K562 (cell line): ENCODE results near the gene PLXNA3. TPM values are rescaled to one million over a fixed set of nuclear protein-coding genes. Genes with fewer than 3 reads are reported as not detected.

Experiments used
- ATAC-seq: fragments of 200-7000 bp; cut with Tn5 transposase; 3 replicates; pipeline ENCODE4 v1.9.1; 2020; ENCODE audit warnings: moderate library complexity
- BruUV-seq: library from RNA; stranded (reverse); fragments of 400-500 nt; replicated peaks from 2 replicates; lab custom pipeline; 2021; lab: Mats Ljungman, UMichigan
- CTCF ChIA-PET: fragments of 300-600 bp; formaldehyde crosslinking; extraction: SDS; loops from one replicate; lab custom pipeline; 2021; ENCODE audit warnings: low intra/inter-chr PET ratio; lab: Yijun Ruan, JAX
- POLR2A ChIA-PET: fragments of 300-600, 350-650 bp; sonication (Branson Sonifier 250); formaldehyde crosslinking; extraction: SDS; loops from one replicate; lab custom pipeline; 2021; ENCODE audit warnings: antibody characterized with exemption, inconsistent platforms; lab: Yijun Ruan, JAX
- DNase-seq, 4 experiments: peaks; one replicate each; pipeline versions ENCODE4 v3.0.0 to v3.0.0-alpha.2; 2011 to 2018; ENCODE audit warnings: low spot score in 3 of 4, mixed read lengths in 3 of 4; ENCODE audit errors: extremely low read depth in 1 of 4
- FAIRE-seq: peaks from 2 replicates; lab custom pipeline; 2011; peaks lifted over from hg19 to GRCh38; lab: Jason Lieb, UNC
- H2AFZ ChIP-seq: 2 replicates; pipeline ENCODE4 v1.6.0; 2011; ENCODE audit warnings: low read depth, low read length, control low read depth, inconsistent platforms
- H3K27ac ChIP-seq: fragments of 200-600 bp; 3 replicates; pipeline ENCODE4 v1.8.0; 2011; ENCODE audit warnings: low read depth, mild to moderate bottlenecking, control low read depth, inconsistent platforms, low read length, moderate library complexity, mixed read lengths; ENCODE audit errors: extremely low read depth
- H3K27me3 ChIP-seq, 2 experiments: fragments of 300-600 bp in 1 of 2; 2 replicates in 1 of 2; 3 replicates in 1 of 2; pipeline versions ENCODE4 v1.6.0 to v1.8.0; 2011; ENCODE audit warnings: inconsistent platforms in 2 of 2, low read length in 2 of 2, mild to moderate bottlenecking in 1 of 2, mixed read lengths in 1 of 2, moderate library complexity in 1 of 2; ENCODE audit not compliant: control insufficient read depth in 2 of 2, insufficient read depth in 2 of 2
- H3K36me3 ChIP-seq: fragments of 300-600 bp; 3 replicates; pipeline ENCODE4 v1.8.0; 2011; ENCODE audit warnings: mild to moderate bottlenecking, low read length, inconsistent platforms; ENCODE audit not compliant: control insufficient read depth, insufficient read depth
- H3K4me1 ChIP-seq, 2 experiments: fragments of 200-600 bp in 1 of 2; replicated peaks in 1 of 2; 2 replicates in 1 of 2; 3 replicates in 1 of 2; pipeline versions ENCODE4 v1.5.1 to v1.8.0; 2011; ENCODE audit warnings: inconsistent platforms in 2 of 2, low read length in 2 of 2, mild to moderate bottlenecking in 1 of 2, mixed read lengths in 1 of 2, moderate library complexity in 1 of 2; ENCODE audit not compliant: control insufficient read depth in 2 of 2, insufficient read depth in 2 of 2
- H3K4me2 ChIP-seq: 2 replicates; pipeline ENCODE4 v1.6.1; 2011; ENCODE audit warnings: low read length, control low read depth, inconsistent platforms, mixed read lengths; ENCODE audit not compliant: insufficient read depth
- H3K4me3 ChIP-seq: fragments of 200-600 bp; sonication (generic), shearing (Covaris generic); 2 replicates; pipeline ENCODE4 v1.5.1; 2016; ENCODE audit warnings: control low read depth, inconsistent platforms
- H3K79me2 ChIP-seq: fragments of 200-600 bp; 3 replicates; pipeline ENCODE4 v1.8.0; 2011; ENCODE audit warnings: low read length, inconsistent platforms; ENCODE audit not compliant: control insufficient read depth, insufficient read depth
- H3K9ac ChIP-seq, 2 experiments: 2 replicates each; pipeline versions ENCODE4 v1.6.0 to v1.6.1; 2011; ENCODE audit warnings: low read depth in 2 of 2, low read length in 2 of 2, control low read depth in 1 of 2, inconsistent platforms in 1 of 2, mild to moderate bottlenecking in 1 of 2, mixed read lengths in 1 of 2; ENCODE audit not compliant: insufficient read depth in 1 of 2
- H3K9me1 ChIP-seq: one replicate; pipeline ENCODE4 v1.6.0; 2011; ENCODE audit warnings: inconsistent platforms, mild to moderate bottlenecking, low read length, moderate library complexity; ENCODE audit not compliant: control insufficient read depth, insufficient read depth
- H3K9me3 ChIP-seq: replicated peaks from 2 replicates; pipeline ENCODE4 v1.5.1; 2011; ENCODE audit warnings: low read depth, low read length, inconsistent platforms; ENCODE audit not compliant: control insufficient read depth, insufficient read depth
- H4K20me1 ChIP-seq: replicated peaks from 2 replicates; pipeline ENCODE4 v1.6.1; 2011; ENCODE audit warnings: low read length, inconsistent platforms, mixed read lengths; ENCODE audit not compliant: control insufficient read depth, insufficient read depth
- BRD9 ChIP-seq: fragments of 450-650 bp; IDR thresholded peaks from 2 replicates; pipeline ENCODE4 v1.6.1; 2018; ENCODE audit warnings: low read depth; ENCODE audit not compliant: partially characterized antibody
- HDAC1 ChIP-seq, 2 experiments: fragments of 450-650 bp; IDR thresholded peaks; 2 replicates each; pipeline ENCODE4 v1.6.1; 2016 to 2017; ENCODE audit warnings: inconsistent platforms in 1 of 2, mild to moderate bottlenecking in 1 of 2, moderate library complexity in 1 of 2
- HDGF ChIP-seq: fragments of 450-650 bp; IDR thresholded peaks from 2 replicates; pipeline ENCODE4 v1.6.1; 2016
- KAT7 ChIP-seq: sonication (generic); formaldehyde crosslinking; IDR thresholded peaks from 2 replicates; pipeline ENCODE4 v1.8.0; 2022; ENCODE audit warnings: missing genetic modification reagents, mild to moderate bottlenecking, borderline replicate concordance
- PHF8 ChIP-seq: fragments of 200-600 bp; sonication (generic); IDR thresholded peaks from 2 replicates; pipeline ENCODE4 v1.6.1; 2012; ENCODE audit warnings: mixed run types, mild to moderate bottlenecking, inconsistent platforms, low read length, moderate library complexity, borderline replicate concordance
- POLR2A ChIP-seq: fragments of 450-650 bp; conservative IDR thresholded peaks from 2 replicates; pipeline ENCODE4 v1.6.1; 2016
- SPI1 ChIP-seq: IDR thresholded peaks from 2 replicates; pipeline ENCODE4 v1.6.1; 2011; ENCODE audit warnings: low read depth, low read length, control low read depth, borderline replicate concordance
- TSC22D4 ChIP-seq: fragments of 450-650 bp; IDR thresholded peaks from 2 replicates; pipeline ENCODE4 v1.6.1; 2016; ENCODE audit warnings: missing genetic modification characterization, missing biosample characterization, control low read depth
- WGBS: fragments of 100-300 bp; shearing (Covaris generic); methylation state at CpG from one replicate; pipeline ENCODE4 v1.1.6; 2016; ENCODE audit warnings: low coverage, mixed read lengths; ENCODE audit not compliant: insufficient coverage; ENCODE audit errors: missing lambda C conversion rate; 5-methylcytosine and 5-hydroxymethylcytosine counted together
- in situ Hi-C: fragments of 300-500 bp; cut with MboI; formaldehyde crosslinking; loops from 4 replicates; pipeline ENCODE4 v1.15.0; 2018; ENCODE audit warnings: inconsistent platforms, mixed read lengths
- intact Hi-C: fragments of 100-400 bp; cut with micrococcal nuclease; formaldehyde crosslinking; loops from 2 replicates; pipeline ENCODE4 v1.14.2; 2022
- polyA plus RNA-seq, 8 experiments: library from polyadenylated mRNA; depleted of rRNA in 4 of 8; stranded (reverse) in 5 of 8; unstranded in 3 of 8; fragments of >200 nt; fragmentation: Nextera tagmentation in 2 of 8; fragmentation: Illumina TruSeq in 1 of 8; extraction: Ambion mirVana in 2 of 8; extraction: Trizol in 1 of 8; gene quantifications; 2 replicates each; pipeline versions ENCODE4 v1.2.1 to v1.2.3, GENCODE V29; 2011 to 2014; ENCODE audit warnings: inconsistent platforms in 1 of 8, missing spikeins in 1 of 8
- total RNA-seq, 7 experiments: library from RNA; depleted of rRNA in 6 of 7; stranded (reverse); fragments of >200 nt in 6 of 7; fragmentation: Illumina TruSeq in 2 of 7; extraction: Trizol in 2 of 7; gene quantifications; 2 replicates each; pipeline versions ENCODE4 v1.2.1 to v1.2.3, GENCODE V29; 2011 to 2021; ENCODE audit warnings: low replicate concordance in 1 of 7
- TF ChIP-seq, protein P1 (sequence below): fragments of 450-650 bp; formaldehyde crosslinking; IDR thresholded peaks from 2 replicates; pipeline ENCODE4 v1.4.0; 2022; ENCODE audit warnings: missing genetic modification characterization
- TF ChIP-seq, protein P2 (sequence below): fragments of 250-450 bp; sonication (Bioruptor Pico); IDR thresholded peaks from 2 replicates; pipeline ENCODE4 v1.8.0; 2022; ENCODE audit warnings: inconsistent platforms

The PLXNA3 gene
- total and polyA plus RNA-seq, 9 of the 15 experiments (the other 6 are each of a cell fraction or from before 2014, with no cell fraction given) = 0.32 to 47.8 (median 7.5) TPM

DNA sequence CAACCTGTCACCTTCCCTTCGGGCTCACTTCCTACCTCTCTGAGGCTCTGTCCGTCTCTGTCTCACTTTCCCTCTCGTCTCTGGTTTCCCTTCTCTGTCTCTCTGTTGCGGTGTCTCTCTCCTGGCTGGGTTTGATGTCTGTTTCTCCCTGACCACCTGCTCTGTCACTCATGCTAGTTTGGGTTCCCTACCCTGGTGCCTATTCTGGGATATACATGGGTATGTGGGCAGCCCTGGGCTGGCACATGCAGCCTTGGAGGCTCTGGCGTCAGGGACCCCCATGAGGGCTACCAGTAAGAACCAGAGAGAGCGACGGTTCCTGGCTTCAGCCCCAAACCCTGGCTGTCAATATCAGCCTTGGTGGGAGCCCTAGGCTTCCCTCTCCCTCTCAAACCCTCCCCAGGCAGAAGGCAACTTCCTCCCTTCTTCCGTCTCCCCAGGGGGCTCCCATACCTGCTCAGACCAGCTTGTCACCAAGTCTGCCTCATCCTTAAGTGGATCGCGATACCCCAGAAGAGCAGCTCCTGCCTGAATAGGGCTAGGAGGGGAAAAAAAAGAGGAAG lies 49.3 kb upstream of the PLXNA3 start:
- H3K9ac ChIP-seq = peak overlapping the region; percentile 61 to 90
- peak; percentile 32; the same call in 2 of the 3 replicates for ATAC-seq
- CTCF ChIA-PET = interaction anchor here (0.7 kb wide), 1 partner anchor 126 kb away, joined by 4 read pairs; no protein-coding TSS in a partner anchor
- in situ Hi-C loops = loop anchor here (10.0 kb wide), 1 partner anchor 126 kb away; no protein-coding TSS in a partner anchor
- H3K9me3 ChIP-seq = no peaks in the 10 kb centered on the region
- BruUV-seq = TSS peak; percentile 32
- peaks cover 13 to 50% of the 10 kb centered on the region in 2 experiments; a peak in 4 of 5 replicates for H3K4me1 ChIP-seq
- no peaks in the 10 kb centered on the region for H3K9me1 ChIP-seq
- H2AFZ ChIP-seq = peak overlapping the region; percentile 75
- peak overlapping the region; percentile 40 for H3K4me3 ChIP-seq
- POLR2A ChIA-PET = interaction anchor here (0.6 to 5.0 kb wide), 6 partner anchors 8 to 118 kb away, joined by 3 to 85 read pairs (median 4); partner anchors contain the start of genes LAGE3 and RPL10
- no peak for DNase-seq
- peak overlapping the region; percentile 91 for H3K4me2 ChIP-seq
- intact Hi-C loops = no loop called here
- no peaks in the 10 kb centered on the region for H3K27me3 ChIP-seq
- H3K79me2 ChIP-seq = peaks cover 25% of the 10 kb centered on the region
- WGBS = 6% methylated on average over 4 of the region's 10 CpGs
- peak overlapping the region; percentile 77 for H3K27ac ChIP-seq
- no peak for FAIRE-seq
- peaks cover 5% of the 10 kb centered on the region; the same call in 1 of the 3 replicates for H3K36me3 ChIP-seq
- no peaks in the 10 kb centered on the region for H4K20me1 ChIP-seq
- peak; percentile 39; the same call in 1 of the 2 replicates for TF ChIP-seq PHF8
- peak; percentile 96 for TF ChIP-seq SPI1
- TF ChIP-seq, protein P1, sequence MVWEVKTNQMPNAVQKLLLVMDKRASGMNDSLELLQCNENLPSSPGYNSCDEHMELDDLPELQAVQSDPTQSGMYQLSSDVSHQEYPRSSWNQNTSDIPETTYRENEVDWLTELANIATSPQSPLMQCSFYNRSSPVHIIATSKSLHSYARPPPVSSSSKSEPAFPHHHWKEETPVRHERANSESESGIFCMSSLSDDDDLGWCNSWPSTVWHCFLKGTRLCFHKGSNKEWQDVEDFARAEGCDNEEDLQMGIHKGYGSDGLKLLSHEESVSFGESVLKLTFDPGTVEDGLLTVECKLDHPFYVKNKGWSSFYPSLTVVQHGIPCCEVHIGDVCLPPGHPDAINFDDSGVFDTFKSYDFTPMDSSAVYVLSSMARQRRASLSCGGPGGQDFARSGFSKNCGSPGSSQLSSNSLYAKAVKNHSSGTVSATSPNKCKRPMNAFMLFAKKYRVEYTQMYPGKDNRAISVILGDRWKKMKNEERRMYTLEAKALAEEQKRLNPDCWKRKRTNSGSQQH = no peak
- no peak for TF ChIP-seq BRD9
- TF ChIP-seq HDGF = 0 out of 2 replicates have a peak, but pooled peaks have one; percentile 40
- TF ChIP-seq, protein P2, sequence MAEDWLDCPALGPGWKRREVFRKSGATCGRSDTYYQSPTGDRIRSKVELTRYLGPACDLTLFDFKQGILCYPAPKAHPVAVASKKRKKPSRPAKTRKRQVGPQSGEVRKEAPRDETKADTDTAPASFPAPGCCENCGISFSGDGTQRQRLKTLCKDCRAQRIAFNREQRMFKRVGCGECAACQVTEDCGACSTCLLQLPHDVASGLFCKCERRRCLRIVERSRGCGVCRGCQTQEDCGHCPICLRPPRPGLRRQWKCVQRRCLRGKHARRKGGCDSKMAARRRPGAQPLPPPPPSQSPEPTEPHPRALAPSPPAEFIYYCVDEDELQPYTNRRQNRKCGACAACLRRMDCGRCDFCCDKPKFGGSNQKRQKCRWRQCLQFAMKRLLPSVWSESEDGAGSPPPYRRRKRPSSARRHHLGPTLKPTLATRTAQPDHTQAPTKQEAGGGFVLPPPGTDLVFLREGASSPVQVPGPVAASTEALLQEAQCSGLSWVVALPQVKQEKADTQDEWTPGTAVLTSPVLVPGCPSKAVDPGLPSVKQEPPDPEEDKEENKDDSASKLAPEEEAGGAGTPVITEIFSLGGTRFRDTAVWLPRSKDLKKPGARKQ (CRISPR knock-in tag) = no peak
- TF ChIP-seq POLR2A = peak; percentile 49; the same call in 1 of the 2 replicates
- TF ChIP-seq HDAC1 (IDR thresholded peaks at IDR 0.05) = peak in 1 of 2 experiments; percentile 49; a peak in 1 of 4 replicates
- TF ChIP-seq KAT7 = 0 out of 2 replicates have a peak, but pooled peaks have one; percentile 53
- no peak for TF ChIP-seq TSC22D4 (tag)
